DND-41 (cell line): ENCODE data around the gene OPHN1.

ENCODE experiments used
- CTCF ChIP-seq: IDR thresholded peaks from 2 replicates; pipeline ENCODE4 v1.5.1; 2012; ENCODE audit warnings: borderline replicate concordance, low read length, moderate library complexity, mild to moderate bottlenecking; ENCODE audit not compliant: poor library complexity, severe bottlenecking; ENCODE audit errors: extremely low read depth
- EZH2 ChIP-seq: IDR thresholded peaks from 3 replicates; pipeline ENCODE4 v1.6.1; 2012; ENCODE audit warnings: borderline replicate concordance, low read depth, mild to moderate bottlenecking, moderate library complexity, low read length, inconsistent platforms; ENCODE audit not compliant: severe bottlenecking

- TF ChIP-seq CTCF = no peak
- TF ChIP-seq EZH2 = no peak
Observed at GRCh38 chrX:68304602-68305001, 128.7 kb downstream of the OPHN1 start.
